Adipose tissue (tissue), 3 donors: ENCODE results near the gene FTSJ1. TPM values are rescaled to one million over a fixed set of nuclear protein-coding genes. Genes with fewer than 3 reads are reported as not detected.

Source experiments
- H3K27ac ChIP-seq: one replicate; pipeline ENCODE4 v1.5.1; 2013; ENCODE audit warnings: low read depth, low read length
- WGBS, 3 donors: extraction: QIAGEN DNeasy Blood & Tissue Kit; methylation state at CpG; one replicate each; pipeline ENCODE4 v1.1.7; 2013; 5-methylcytosine and 5-hydroxymethylcytosine counted together
- polyA plus RNA-seq, 3 donors: library from polyadenylated mRNA; stranded (reverse); fragments of 200-250 nt; gene quantifications; one replicate each; pipeline ENCODE4 v1.2.3, GENCODE V29; 2013
- donor health status: healthy with polysubstance abuse.
- donor health status: Bipolar disorder and iron deficiency.
- donor health status: healthy.

Gene FTSJ1
- polyA plus RNA-seq, 3 donors = 22.3 to 43.7 (median 30.7) TPM

GRCh38 chrX:48468693-48469691, 7.0 kb upstream of the FTSJ1 start:
- no peak overlapping the region for H3K27ac ChIP-seq
- 16 to 40% (median 20%) methylated on average over 22 to 23 of the region's 23 CpGs for WGBS, 3 donors

GRCh38 chrX:48470110-48470832, 5.7 kb upstream of the FTSJ1 start, which contains the start of gene SLC38A5:
TSS of gene SLC38A5 (minus strand) at chrX:48470260. CDS start at chrX:48467924, 2,336 bp downstream.
- H3K27ac ChIP-seq = no peak within 1 kb of the TSS
- WGBS, 3 donors = 76 to 82% (median 79%) methylated on average over 17 to 18 of the region's 18 CpGs

DNA sequence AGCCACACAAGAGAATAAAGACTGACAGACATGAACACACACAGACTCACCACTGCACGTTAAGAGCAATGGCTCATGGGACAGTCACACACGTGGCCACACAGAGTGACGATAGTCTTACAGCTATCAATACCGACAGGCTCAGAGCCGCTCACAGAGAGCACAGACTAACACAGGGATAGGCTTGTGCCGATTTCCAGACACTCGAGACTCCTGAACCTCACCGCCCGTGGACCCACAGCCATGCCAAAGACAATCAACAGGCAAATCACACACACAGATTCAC, 5.2 kb upstream of the FTSJ1 start:
- 60 to 93% (median 86%) methylated on average over 9 of the region's 9 CpGs for WGBS, 3 donors

DNA sequence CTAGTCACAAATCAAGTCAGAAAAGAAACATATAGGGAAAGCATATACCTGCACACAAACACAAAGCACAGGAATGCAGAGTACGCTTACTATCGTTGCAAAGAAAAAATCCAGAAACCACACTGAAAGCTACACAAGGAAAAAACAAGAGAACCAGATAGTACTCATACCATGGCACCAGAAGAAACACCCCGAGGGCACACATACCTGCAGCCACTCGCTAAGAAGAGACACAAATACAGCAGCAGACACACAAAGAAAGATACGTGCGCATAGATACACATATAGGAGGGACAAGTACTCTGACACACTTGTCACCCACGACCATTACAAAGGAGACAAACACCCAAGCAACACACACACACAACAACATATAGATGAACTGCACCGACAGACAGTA, 4.5 kb upstream of the FTSJ1 start:
- 73 to 94% (median 87%) methylated on average over 7 to 8 of the region's 8 CpGs for WGBS, 3 donors
- H3K27ac ChIP-seq = no peak overlapping the region

More for the DNA sequence above, 5.2 kb upstream of the FTSJ1 start:
- no peak overlapping the region for H3K27ac ChIP-seq

- no peak overlapping the region for H3K27ac ChIP-seq
- WGBS, 3 donors = 29 to 84% (median 81%) methylated on average over 7 to 9 of the region's 9 CpGs
Measured at GRCh38 chrX:48472225-48472624, 3.8 kb upstream of the FTSJ1 start.

- 28 to 67% (median 63%) methylated on average over 11 to 12 of the region's 12 CpGs for WGBS, 3 donors
- no peak overlapping the region for H3K27ac ChIP-seq
Measured at GRCh38 chrX:48472851-48473703, 2.9 kb upstream of the FTSJ1 start.

DNA sequence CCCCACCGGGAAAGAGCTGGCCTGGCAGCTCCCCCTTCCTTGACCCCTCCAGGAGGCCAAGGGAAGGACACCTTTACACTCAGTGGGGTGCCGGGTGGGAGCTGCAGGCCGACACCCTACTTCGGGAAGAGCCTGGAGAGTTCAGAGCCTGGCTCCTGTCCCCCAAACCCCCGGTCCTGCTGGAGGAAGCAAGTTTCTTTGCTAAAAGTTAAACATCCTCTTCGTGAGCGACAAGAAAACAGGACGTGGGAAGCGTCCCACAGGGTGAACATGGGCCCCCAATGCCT, 2.4 kb upstream of the FTSJ1 start:
- WGBS, 3 donors = 56 to 63% (median 57%) methylated on average over 5 to 9 of the region's 9 CpGs
- H3K27ac ChIP-seq = no peak overlapping the region

DNA sequence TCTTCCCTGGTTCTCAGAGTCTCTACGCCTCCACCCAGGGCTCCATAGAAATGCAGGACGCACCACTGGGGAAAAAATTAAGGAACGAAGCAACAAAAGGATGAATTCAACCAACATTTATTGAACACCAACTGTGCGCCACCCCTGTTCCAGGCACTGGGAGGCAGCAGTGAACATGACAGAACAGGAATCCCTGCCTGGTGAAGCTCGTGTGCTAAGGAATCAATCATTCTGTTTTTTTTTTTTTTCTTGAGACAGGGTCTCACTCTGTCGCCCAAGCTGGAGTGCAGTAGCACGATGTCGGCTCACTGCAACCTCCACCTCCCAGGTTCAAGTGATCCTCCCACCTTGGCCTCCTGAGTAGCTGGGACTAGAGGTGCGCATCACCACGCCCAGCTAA, 1.9 kb upstream of the FTSJ1 start:
- 54 to 74% (median 68%) methylated on average over 7 to 10 of the region's 10 CpGs for WGBS, 3 donors
- no peak overlapping the region for H3K27ac ChIP-seq

DNA sequence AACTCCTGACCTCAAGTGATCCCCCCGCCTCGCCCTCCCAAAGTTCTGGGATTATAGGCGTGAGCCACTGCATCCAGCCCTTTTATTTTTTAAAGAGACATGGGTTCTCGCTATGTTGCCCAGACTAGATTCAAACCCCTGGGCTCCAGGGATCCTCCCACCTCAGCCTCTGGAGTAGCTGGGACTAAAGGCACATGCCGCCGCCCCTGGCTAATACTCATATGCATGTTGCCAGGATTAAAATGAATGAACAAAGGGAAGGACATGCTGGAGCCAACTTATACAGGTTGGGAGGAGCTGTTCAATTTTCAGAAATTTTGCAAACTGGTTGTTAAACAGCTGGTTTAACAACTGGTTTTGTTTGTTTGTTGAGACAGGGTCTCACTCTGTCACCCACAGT, 1.4 kb upstream of the FTSJ1 start:
- 76 to 85% (median 76%) methylated on average over 6 of the region's 6 CpGs for WGBS, 3 donors
- H3K27ac ChIP-seq = no peak overlapping the region

GRCh38 chrX:48475296-48475695, 703 bp upstream of the FTSJ1 start:
- H3K27ac ChIP-seq = no peak overlapping the region
- WGBS, 3 donors = 2 to 31% (median 3%) methylated on average over 5 of the region's 5 CpGs

DNA sequence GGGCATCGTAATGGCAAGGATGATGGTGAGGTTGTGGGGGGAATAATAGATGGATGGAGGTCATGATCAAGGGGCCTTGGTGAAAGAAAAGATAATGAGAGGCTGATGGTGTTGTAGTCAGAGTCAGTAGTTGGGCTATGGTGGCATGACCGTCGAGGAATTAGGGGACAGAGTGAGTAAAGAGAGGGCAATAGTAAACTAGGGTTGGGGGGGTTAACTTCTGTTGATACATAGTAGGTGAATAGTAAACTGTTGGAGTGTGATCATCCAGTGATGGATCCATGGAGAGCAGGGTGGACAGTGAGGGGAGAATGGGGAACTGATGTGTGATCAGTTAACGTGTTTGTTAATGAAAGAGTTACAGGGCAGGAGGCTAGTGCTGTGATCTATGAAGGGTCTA, 920 bp downstream of the FTSJ1 start:
- H3K27ac ChIP-seq = no peak overlapping the region
- WGBS, 3 donors = 25 to 69% (median 52%) methylated on average over 4 of the region's 4 CpGs

DNA sequence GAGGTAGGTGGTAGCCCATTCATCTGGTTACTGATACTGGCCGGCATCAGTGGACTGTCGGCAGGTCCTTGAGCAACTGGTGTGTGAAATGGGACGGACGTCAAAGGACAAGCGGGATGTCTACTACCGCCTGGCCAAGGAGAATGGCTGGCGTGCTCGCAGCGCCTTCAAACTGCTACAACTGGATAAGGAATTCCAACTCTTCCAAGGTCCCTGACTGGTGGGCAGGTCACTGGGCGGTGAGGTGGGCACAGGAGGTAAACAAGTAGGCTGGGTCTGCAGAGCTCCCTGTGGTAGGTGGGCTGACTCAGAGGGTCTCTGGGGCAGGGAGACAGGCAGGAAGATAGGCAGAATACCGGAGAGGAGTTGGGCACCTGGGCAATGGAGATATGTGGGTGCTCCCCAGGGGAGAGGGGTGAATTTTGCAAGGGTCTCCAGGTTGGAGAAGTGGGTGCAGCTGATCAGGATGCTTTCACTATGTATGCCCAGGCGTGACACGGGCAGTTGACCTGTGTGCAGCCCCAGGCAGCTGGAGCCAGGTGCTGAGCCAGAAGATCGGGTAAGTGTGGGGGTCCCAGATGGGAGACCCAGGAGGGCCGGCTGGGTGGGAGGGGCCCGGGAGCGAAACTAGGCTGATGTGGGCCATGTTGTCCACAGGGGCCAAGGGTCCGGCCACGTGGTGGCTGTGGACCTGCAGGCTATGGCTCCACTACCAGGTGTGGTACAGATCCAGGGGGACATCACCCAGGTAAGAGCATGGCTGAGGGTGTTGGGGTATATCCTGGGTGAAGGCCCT, 2.2 kb downstream of the FTSJ1 start:
- H3K27ac ChIP-seq = no peak overlapping the region
- 68 to 94% (median 87%) methylated on average over 15 to 19 of the region's 19 CpGs for WGBS, 3 donors

GRCh38 chrX:48478806-48479205, 2.8 kb downstream of the FTSJ1 start:
- no peak overlapping the region for H3K27ac ChIP-seq
- WGBS, 3 donors = 72 to 90% methylated on average over 5 of the region's 5 CpGs; no CpG with 5 or more reads in 1 of the 3 donors

DNA sequence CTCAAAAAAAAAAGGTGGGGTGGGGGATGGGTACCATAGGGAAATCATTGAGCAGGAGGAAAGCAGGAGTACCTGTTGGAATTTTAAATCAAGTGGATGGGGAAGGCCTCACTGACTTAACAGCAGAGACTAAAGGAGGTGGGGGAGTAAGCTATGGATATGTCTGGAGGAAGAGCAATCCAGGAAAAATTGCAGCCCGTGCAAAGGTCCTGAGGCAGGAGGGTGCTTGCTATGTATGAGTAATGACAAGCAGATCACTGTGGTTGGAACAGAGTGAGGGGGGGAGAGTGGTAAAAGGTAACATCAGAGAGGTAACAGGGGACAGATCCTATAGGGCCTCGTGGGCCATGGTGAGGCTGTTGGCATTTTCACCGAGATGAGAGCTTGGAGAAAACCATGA, 4.1 kb downstream of the FTSJ1 start:
- H3K27ac ChIP-seq = no peak overlapping the region
- WGBS, 3 donors = 92 to 98% (median 93%) methylated on average over 3 of the region's 3 CpGs

- 91 to 95% (median 92%) methylated on average over 3 of the region's 3 CpGs for whole genome bisulfite sequencing, 3 donors
- no peak overlapping the region for H3K27ac ChIP-seq
Measured at GRCh38 chrX:48480583-48480982, 4.6 kb downstream of the FTSJ1 start.

DNA sequence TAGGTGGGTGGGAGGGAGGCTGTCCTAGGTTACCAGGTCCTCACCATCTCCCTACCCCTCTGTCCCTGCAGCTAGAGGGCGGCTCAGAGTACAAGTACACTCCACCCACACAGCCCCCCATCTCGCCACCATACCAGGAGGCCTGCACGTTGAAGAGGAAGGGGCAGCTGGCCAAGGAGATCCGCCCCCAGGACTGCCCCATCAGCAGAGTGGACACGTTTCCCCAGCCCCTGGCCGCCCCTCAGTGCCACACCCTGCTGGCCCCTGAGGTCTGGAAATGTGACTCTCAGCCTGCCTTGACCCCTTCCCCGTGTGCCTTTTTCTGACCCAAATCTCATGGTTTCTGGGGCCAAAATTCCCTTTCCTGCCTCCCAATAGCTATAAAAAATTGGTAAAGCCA, 6.5 kb downstream of the FTSJ1 start:
- WGBS, 3 donors = 68 to 78% (median 72%) methylated on average over 5 to 7 of the region's 7 CpGs

GRCh38 chrX:48487362-48487798, 11.4 kb downstream of the FTSJ1 start:
- no peak overlapping the region for H3K27ac ChIP-seq
- 75 to 83% (median 78%) methylated on average over 10 of the region's 10 CpGs for WGBS, 3 donors

More for the DNA sequence above, 6.5 kb downstream of the FTSJ1 start:
- no peak overlapping the region for H3K27ac ChIP-seq

GRCh38 chrX:48488034-48488433, 12.0 kb downstream of the FTSJ1 start:
- no peak overlapping the region for H3K27ac ChIP-seq
- 82 to 91% (median 85%) methylated on average over 3 of the region's 3 CpGs for WGBS, 3 donors
